Skin epidermis (tissue), 12 donors: ENCODE measurements around the gene RAP1GDS1.

ENCODE experiments used
- H3K27ac ChIP-seq, 21 experiments: fragments of 200-600 bp; sonication (generic) in 11 of 21; one replicate each; pipeline ENCODE4 v1.5.0; 2020; ENCODE audit warnings: mild to moderate bottlenecking in 3 of 21, inconsistent platforms in 2 of 21, moderate library complexity in 2 of 21
- H3K4me3 ChIP-seq, 7 experiments: fragments of 200-600 bp; sonication (generic) in 2 of 7; one replicate each; pipeline ENCODE4 v1.5.0; 2020; ENCODE audit warnings: inconsistent platforms in 2 of 7, mild to moderate bottlenecking in 2 of 7, moderate library complexity in 1 of 7

RAP1GDS1 gene, protein sequence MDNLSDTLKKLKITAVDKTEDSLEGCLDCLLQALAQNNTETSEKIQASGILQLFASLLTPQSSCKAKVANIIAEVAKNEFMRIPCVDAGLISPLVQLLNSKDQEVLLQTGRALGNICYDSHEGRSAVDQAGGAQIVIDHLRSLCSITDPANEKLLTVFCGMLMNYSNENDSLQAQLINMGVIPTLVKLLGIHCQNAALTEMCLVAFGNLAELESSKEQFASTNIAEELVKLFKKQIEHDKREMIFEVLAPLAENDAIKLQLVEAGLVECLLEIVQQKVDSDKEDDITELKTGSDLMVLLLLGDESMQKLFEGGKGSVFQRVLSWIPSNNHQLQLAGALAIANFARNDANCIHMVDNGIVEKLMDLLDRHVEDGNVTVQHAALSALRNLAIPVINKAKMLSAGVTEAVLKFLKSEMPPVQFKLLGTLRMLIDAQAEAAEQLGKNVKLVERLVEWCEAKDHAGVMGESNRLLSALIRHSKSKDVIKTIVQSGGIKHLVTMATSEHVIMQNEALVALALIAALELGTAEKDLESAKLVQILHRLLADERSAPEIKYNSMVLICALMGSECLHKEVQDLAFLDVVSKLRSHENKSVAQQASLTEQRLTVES

DNA sequence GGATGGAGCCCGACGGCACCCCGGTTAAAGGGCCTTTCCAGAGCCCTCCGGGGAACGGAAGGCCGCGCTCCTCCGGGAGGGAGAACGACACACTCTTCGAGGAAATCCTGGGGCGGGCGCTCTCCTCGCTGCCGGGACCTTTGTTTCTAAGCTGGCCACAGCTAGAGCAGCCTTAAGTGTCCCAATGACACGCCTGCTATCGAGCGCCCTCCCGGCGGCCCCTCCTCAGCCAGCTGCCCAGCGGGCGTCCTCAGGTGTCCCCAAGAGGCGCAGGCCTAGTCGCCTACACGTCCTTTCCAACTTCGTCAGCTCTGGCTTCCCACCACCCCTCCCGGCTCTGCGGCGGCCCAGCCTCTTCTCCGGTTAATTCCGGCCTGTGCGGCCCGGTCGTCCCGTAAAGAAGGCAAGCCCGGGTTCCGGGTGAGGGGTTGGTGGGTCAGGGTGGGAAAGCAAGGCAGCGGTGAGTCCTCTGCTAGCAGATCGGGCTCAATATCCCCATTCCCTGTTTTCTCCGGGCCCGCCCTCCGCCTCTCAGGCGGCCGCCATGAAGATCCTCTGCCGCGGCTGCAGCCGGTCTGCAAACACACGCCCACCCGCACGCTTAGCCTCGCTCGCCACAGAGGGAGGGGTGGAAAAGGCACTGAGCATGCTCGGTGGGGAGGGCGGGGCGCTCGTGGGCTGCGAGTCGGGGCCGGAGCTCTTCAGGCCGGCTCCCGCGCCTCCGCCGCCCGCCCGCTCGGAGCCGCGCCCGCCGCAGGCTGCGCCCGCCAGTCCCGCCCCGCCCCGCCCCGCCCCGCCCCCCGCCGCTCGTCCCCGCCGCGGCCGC lies at the start of gene RAP1GDS1:
RAP1GDS1 (plus strand) TSS at position 806 of the 826 bp plus-strand sequence. CDS start 182 bp downstream, outside the sequence.
- Histone ChIP-seq H3K27ac (peak within 1 kb of the TSS; percentile 86 to 99 (median 97)), H3K4me3 (peak within 1 kb of the TSS; percentile 61 to 95 (median 86))

DNA sequence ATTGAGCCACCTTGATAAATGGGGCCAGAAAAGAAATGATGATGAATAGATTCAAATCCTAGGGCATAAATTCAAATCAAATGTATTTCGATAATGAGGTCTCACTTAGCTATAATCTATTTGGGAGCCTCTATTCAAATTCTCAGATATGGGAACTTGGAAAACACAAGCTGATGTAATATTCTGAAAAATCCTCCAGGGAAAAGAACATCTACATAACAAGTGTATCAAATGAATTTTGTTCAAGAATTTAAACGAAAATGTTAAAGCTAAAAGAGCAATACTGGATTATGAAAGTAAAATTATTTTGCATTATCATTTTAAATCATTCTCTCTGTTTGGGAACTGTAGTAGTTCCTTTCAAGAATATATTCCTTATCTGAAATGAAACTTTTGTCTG lies 38.9 kb upstream of the RAP1GDS1 start:
- Histone ChIP-seq H3K4me3 (no peak overlapping the region), H3K27ac (no peak overlapping the region)

DNA sequence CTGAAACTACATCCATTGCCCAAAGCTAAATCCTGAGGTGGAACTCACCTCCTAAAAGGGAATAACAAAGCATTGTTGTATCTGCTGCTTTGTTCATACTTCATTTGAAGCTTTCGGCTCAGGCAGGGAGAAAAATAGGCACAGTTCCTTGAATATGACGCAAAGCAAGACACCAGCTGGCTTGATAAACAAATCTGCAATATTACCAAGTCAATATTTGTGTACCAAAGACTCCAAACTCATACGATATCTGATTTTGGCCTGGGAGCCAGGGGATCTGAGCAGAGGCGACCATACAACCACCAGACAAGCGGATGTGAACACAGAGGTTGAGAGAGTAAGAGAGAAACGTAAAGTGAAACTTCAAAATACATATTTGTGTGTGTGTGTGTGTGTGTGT lies 34.8 kb upstream of the RAP1GDS1 start:
- H3K27ac ChIP-seq: no peak overlapping the region

DNA sequence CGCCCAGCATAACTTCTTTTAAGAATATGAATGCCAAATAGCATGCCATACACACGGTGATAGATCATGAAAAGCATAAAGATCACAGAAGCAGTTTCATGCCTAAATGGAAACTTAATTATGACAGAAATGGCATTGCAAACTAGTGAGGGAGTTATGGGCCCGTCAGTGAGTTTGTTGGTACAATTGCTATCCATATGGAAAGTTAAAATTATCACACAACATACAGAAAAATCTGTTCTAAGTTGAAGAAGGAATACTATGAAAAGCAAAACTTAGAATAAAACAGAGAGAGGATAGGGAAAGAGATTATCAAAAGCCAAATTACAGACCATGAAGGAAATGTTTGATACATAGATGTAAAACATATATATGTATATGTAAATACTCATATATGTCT lies 30.2 kb upstream of the RAP1GDS1 start:
- H3K4me3 ChIP-seq: no peak overlapping the region

More for the DNA sequence above, 34.8 kb upstream of the RAP1GDS1 start:
- no peak overlapping the region for H3K4me3 ChIP-seq

DNA sequence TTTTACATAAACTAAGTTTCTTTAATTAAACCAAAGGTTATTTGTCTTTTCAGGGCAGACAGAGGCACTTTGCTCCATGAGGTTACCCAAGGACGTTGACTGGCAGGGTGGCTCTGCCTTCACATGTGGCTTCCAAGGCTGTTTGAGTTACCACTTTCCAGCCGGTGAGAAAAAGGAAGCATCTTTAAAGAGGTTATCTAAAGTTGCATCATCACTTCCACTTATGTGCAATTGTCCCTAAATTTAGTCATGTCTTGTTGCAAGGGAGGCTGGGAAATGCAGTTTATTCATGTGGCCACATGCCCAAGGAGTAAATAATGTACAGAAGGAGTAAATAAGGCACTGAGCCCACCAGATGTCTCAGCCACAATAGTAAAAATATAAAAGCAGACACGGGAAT lies 29.0 kb upstream of the RAP1GDS1 start:
- no peak overlapping the region for H3K27ac ChIP-seq

More for the DNA sequence above, 30.2 kb upstream of the RAP1GDS1 start:
- H3K27ac ChIP-seq: no peak overlapping the region

DNA sequence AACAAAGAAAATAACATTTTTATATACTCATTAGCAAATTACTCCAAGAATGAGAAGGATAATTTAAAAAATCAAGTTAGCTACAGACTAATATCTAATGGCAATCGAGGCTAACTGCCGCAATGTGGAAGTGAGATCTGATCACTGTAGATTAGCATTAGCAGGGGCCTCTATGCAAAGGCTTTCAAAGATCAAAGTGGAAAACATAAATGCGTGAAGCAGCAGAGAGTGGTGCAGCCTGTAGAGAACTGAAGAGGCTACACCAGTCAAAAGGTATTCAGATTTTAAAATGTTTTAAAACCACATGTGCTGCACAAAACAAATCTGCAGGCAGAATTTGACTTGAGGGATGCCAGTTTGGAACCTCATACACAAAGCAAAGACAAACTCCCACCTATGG lies 24.0 kb upstream of the RAP1GDS1 start:
- no peak overlapping the region for H3K27ac ChIP-seq
- H3K4me3 ChIP-seq: no peak overlapping the region

More for the DNA sequence above, 29.0 kb upstream of the RAP1GDS1 start:
- no peak overlapping the region for H3K4me3 ChIP-seq

DNA sequence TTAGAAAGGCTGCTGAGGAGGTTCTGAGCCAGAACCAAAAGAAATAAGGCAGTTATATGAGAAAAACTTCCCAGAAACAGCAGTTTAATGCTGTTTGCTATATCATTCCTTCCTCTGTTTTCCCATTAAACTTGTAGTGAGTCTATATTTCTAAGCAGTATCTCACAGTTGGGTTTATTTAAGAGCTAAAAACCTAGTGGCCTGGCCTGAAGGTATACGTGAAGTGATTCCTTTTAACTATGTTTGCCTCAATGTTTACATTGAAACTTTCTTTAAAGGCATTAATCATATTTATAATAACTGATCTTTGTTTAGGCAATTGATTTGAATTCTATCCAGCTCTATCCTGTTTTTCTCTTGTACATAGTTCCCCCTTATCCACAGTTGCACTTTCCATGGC lies 19.1 kb upstream of the RAP1GDS1 start:
- H3K4me3 ChIP-seq: no peak overlapping the region
- no peak overlapping the region for H3K27ac ChIP-seq

DNA sequence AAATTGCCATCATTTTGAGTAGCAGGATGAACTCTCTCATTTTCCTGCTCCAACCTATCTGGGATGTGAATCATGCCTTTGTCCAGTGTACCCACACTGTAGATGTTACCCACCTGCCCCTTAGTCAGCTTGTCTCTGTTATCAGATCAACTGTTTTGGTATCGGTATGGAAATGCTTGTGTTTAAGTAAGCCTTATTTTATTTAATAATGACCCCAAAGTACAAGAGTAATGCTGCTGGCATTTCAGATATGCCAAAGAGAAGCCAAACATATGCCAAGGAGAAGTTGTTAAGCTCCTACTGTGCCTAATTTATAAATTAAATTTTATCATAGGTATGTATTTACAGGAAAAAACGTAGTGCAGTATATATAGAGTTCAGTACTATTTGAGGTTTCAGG lies 18.6 kb upstream of the RAP1GDS1 start:
- Histone ChIP-seq H3K27ac (no peak overlapping the region), H3K4me3 (no peak overlapping the region)

DNA sequence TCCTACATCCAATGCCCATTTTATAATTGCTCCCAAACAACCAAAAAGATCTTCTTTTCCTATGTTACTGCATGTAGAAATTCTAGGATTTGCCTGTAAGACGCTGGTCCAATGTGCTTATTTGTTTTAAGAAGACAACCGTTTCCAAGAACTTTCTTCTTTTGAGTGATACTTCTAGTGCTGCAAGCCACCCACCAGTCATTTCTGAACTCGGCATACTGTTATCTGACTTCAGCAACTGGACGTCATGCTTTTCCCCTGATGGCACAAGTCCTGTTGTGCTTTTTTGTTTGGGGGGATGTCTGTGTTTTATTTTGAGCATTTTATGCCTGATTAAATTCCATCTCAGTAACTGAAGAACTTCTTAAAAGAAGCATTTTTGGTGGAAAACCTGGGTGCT lies 16.0 kb upstream of the RAP1GDS1 start:
- no peak overlapping the region for H3K4me3 ChIP-seq
- H3K27ac ChIP-seq: no peak overlapping the region

DNA sequence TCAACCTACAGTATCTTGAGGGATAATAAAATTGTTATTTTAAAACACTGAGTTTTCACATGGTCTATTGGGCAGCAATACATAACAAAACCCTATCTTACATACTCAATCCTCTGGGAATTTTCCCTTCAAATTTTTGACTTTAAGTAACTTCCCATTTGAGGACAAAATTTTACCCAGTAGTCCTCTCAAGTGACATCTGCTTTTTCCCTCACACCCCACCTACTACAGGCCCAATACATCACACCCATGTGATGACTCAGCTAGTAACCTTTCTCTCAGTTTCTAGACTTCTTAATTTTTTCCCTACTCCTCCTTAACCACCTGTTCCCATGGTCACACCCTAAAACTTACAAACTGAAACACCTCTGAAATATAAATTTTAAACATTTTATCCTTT lies 12.2 kb upstream of the RAP1GDS1 start:
- Histone ChIP-seq H3K27ac (no peak overlapping the region), H3K4me3 (no peak overlapping the region)

DNA sequence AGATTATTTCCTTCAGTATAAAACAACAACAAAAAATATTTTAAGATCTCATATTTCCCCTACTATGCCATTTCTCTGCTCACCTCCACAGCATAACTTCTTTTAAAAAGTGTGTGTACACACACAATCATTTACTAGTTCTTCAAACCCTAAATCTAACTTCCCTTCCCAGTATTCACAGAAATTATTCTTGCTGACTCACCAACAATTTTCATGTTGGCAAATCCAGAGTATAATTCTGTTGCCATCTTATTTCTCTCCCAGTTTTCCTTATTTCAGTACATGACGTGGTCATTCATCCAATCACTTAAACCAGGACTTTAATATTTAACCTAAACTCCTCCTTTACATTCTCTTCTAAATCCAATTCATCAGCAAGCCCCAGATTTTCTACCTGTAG lies 11.4 kb upstream of the RAP1GDS1 start:
- H3K27ac ChIP-seq: no peak overlapping the region

DNA sequence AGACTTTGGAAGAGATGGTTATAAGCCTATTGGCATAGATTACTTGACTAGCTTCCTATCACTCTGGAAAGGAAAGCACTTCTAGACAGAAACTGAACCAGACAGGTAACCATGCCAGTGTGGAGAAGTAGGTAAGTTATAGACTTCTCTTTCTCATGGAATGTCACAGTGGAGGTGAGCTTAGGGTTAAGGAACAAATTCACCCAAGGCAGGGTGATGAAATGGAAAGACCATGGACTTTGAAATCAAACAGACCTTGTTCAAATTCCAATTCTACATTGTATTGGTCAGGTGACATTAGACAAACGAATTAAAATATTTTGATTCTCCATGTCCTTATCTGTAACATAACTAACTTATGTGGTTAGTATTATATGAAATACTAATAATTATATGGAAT lies 7.7 kb upstream of the RAP1GDS1 start:
- H3K27ac ChIP-seq: no peak overlapping the region
- H3K4me3 ChIP-seq: no peak overlapping the region

More for the DNA sequence above, 11.4 kb upstream of the RAP1GDS1 start:
- no peak overlapping the region for H3K4me3 ChIP-seq

DNA sequence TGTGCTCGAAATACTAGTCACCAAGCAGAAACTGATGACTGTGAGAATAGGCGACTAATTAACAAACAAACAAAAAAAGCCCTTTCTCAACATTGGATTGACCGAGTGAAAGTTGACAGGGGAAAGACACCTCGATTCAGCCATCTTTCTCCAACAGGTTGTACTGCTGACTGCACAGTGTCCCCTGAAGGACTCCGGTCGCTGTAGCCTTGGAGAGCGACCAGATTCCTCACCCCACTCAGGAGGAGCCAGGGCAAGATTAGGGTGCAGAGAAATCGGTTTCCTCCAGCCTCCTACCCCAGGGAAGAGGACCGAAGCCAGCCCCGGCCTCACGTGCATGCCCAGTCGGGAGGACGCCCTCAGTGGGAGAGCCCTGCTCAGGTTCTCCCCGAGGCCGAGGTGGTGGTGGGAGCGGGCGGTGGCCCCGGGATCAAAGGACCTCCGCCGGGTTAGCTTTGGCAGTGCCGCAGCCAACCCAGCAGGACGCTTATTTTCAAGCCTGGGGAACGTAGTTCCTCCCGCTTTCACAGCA lies 1.1 kb upstream of the RAP1GDS1 start:
- peak overlapping the region; percentile 86 to 99 (median 97) for H3K27ac ChIP-seq
- peak overlapping the region; percentile 61 to 95 (median 86) for H3K4me3 ChIP-seq

DNA sequence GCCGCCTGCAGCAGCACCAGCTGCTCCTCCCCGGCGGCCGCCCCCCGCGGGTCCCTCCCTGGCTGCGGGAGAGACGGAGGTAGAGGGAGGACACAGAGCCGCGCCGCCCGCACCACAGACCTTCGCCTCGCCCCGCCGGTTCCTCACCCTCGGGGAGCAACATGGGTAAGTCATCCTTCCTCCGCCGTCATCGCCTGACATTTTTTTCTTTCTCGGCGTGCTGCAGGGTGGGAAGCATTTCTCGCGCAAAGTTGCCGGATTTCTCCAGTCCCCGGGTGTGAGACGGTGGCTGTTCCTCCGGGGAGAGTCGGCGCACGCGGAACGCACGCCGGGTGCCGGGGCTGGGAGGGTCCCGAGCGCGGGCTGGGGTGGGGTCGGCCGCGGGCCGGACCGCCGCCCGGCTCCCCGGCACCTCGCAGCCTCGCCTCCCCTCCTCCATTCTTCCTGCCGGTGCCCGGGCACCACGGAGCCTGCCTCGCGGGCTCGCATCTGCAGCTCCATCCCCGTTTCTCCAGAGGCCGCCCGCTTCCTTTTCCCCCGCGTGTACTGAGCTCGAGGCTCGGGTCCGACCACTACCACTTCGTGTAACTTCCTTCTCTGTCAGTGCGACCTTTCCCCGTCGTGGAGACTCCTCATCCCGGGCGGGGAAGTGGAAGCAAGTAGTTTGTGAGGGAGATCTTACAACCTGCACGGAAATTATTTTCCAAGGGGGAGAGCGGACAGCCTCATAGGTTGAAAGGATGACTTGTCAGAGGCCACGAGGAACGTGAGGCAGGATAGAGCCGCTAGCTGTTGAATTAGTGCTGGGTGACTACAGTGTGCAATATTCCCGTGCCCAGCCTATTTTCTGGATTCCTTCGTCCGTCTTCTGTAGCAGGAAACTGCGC lies 464 bp downstream of the RAP1GDS1 start:
- H3K4me3 ChIP-seq: peak overlapping the region; percentile 61 to 95 (median 86)
- H3K27ac ChIP-seq: peak overlapping the region; percentile 38 to 99 (median 85)

DNA sequence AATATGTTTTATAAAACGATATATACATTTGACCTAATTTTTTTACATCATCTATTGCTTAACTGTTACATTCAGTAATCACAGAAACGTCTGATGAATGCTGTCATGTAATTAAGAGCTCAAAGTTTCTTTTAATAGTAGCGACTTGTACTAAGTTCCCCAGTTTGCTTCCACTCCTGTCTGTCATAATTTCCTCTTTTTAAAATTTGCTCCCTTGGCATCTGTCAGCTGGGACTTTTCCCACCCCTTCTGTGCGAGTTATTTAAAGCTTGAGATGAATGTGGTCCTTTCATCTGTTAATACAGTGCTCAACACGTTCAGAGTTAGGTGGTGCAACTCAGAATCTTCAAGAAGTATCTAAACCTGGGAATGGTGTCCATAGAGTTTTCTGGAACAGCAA lies 1.2 kb downstream of the RAP1GDS1 start:
- H3K27ac ChIP-seq: peak overlapping the region in 14 of 21 experiments; percentile 80 to 99 (median 88)

DNA sequence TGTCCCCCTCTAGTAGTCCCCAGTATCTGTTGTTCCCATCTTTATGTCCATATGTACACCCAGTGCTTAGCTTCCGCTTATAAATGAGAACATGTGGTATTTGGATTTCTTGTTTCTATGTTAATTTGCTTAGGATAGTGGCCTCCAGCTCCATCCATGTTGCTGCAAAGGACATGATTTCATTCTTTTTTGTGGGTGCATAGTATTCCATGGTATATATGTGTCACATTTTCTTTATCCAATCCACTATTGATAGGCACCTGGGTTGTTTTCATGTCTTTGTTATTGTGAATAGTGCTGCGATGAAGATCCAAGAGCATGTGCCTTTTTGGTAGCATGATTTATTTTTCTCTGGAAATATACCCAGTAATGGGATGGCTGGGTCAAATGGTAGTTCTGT lies 6.3 kb downstream of the RAP1GDS1 start:
- H3K27ac ChIP-seq: no peak overlapping the region
- H3K4me3 ChIP-seq: no peak overlapping the region

More for the DNA sequence above, 1.2 kb downstream of the RAP1GDS1 start:
- H3K4me3 ChIP-seq: peak overlapping the region; percentile 61 to 95 (median 86)

DNA sequence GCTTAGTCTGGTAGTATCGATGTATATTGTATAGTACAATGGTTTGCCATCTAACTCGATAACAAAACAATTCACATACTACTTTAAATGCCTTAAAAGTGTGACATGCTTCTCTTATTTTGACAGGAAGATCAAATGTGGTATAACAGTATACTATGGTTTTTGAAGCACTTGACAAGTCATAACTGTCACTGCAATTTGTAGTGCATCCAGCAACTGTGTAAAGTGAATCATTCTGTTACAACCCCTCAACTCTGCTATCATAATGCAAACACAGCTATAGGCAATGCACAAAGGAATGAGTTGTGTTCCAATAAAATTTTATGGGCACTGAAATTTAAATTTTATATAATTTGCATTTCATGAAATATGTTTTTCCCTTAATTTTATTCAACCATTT lies 14.0 kb downstream of the RAP1GDS1 start:
- Histone ChIP-seq H3K27ac (no peak overlapping the region), H3K4me3 (no peak overlapping the region)

DNA sequence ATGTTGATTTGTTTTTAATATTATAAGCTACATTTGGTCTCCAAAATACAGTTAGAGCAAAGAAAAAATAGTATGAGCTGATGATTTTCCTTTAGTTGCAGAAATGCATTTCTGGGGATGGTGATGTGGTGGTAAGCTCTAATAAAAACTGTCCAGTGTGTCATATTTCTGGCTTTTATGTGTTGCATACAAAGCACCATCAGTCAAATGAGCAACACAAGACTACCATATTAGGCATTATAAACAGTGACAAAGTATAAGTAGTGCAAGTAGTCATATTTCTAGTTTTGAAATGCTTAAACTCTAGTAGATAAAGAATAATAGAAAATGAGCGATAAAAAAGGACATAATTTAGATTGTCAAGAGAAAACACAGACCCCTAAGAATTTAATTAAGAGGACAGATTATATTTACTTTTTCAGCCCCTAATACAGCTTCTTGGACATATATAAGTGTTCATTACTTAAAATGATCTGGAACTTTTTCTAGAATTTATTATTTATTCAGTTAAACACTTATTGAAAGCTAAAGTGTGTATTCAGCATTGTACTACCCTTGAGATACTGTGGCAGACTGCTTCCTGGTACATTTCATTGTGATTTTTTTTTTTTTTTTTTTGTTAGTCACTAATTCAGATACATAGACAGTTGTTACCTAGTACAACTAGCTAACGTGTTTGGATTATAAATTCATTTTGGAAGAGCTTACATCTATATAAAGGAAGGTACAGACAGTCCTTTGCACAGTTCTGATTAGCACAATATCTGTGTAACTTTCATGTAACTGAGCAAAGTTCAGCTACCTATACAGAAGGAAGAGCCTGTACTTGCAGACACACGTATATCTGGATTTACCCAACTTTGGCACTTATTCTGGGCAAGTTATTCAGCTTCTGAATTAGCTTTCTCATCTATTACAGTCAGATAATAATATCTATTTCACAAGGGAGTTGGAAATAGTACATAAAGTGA lies 22.3 kb downstream of the RAP1GDS1 start:
- no peak overlapping the region for H3K4me3 ChIP-seq
- no peak overlapping the region for H3K27ac ChIP-seq
